NCI-H2171 (cell line): Measurements from ENCODE around the gene MINAR2.

Experiments
- DNase-seq: peaks from one replicate; lab custom pipeline; 2025; lab: John Stamatoyannopoulos, UW

Gene MINAR2, protein sequence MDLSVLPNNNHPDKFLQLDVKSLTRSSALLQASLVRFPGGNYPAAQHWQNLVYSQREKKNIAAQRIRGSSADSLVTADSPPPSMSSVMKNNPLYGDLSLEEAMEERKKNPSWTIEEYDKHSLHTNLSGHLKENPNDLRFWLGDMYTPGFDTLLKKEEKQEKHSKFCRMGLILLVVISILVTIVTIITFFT

DNA sequence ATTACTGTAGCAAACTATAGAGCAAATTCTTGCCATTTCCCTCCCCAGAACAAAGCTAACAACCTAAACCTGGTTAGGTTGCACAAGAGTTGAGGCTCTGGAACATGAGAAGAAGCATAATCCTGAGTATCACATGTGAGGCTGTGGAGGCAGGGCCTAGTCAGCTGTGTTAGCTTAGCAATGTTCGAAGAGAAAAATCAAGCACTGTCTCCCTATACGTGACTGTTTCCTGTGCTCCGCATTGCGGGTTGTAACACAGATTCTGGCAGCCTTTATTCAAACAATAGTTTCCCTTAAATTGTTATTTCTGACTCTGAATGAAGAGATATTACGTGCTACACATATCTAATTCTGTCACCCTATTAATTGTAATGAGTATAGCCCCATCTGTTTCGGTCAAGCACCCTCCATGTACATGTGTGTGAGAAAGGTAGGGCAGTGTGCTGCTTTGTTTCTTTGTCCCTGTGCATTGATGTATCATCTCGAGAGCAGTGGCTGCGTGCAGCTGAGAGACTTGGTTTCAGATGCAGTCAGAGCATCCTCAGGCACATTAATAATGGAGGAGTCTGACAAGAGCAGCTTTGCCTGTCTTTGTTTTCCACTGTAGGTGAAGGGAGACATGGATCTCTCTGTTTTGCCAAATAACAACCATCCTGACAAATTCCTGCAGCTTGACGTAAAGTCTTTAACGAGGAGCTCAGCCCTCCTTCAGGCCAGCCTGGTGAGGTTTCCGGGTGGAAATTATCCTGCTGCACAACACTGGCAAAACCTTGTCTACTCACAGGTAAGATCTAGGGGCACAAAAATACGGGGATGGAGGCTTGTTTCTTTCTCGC is at the start of gene MINAR2:
TSS of gene MINAR2 (plus strand) at position 523 of the 836 bp plus-strand sequence. CDS start at position 620, 97 bp downstream.
- DNase-seq = no peak

DNA sequence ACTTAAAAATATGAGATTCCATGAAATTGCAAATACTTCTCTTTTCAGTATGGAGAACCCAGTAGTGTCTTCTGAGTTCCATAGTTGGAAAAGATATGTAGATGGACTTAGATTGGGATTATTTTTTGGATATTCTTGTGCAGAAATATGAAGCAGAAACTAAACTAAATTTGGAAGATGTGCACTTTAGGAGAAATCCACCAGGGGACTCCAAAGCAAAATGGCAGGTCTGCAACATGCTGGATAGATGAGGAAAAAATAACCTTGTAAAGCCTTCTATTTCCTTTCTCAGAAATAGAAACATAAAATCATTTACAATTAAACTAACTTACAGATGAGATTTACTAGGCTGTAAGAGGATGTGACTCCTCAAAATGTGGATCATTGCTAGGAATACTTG is 49.2 kb upstream of the MINAR2 start:
- DNase-seq = no peak

DNA sequence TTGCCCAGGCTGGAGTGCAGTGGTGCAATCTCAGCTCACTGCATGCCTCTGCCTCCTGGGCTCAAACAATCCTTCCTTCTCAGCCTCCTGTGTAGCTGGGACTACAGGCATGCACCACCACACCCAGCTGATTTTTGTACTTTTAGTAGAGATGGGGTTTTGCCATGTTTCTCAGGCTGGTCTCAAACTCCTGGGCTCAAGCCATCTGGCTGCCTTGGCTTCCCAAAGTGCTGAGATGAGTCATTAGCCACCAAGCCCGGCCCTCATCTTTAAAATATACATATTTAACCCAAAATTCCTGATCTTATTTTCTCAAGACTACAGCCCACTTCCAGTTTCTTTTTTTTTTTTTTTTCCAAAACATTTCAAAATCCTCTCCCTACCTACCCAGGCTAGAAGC is 31.7 kb upstream of the MINAR2 start:
- no peak for DNase-seq

DNA sequence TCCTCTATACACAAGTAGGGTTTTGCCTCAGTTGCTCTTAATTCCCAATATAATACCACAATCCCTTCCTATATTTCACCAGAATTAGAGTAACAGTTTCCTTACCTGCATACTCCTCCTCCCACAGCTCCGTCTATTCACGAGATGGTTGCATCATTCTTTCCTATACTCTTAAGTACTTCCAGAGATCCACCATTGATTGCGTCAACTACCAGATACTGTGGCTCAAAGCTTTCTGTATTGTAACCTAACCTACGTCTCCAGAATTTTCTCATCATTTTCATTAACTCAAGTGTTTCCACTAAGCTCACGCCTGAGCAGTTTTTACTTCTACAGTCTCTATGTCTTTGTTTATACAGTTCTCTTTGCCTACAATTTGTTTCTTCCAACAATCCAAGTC is 31.2 kb upstream of the MINAR2 start:
- no peak for DNase-seq

DNA sequence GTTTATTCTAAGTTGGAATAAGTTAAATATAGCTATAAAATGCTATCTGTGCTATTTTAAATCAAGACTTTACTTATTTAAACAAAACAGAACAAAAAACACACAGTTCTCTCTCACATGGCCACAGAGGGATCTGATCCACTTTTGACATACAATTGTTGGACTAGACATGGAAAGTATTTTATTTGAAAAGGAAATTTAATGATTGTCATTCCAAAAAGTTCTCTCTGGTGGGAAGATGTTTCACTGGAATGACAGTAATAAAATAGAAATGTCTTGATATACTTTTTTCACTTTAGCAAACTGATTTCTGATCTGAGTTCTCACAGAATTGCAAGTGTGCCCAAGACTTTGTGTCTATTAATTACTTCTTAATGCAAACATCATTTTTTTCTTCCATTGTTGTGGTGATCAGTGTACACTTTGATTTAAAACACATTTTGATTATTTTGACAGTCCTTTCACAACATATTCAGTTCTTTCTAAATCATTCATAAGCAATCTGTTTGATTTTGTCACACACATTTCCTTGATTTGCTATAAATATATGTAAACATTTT is 30.1 kb upstream of the MINAR2 start:
- DNase-seq = no peak

DNA sequence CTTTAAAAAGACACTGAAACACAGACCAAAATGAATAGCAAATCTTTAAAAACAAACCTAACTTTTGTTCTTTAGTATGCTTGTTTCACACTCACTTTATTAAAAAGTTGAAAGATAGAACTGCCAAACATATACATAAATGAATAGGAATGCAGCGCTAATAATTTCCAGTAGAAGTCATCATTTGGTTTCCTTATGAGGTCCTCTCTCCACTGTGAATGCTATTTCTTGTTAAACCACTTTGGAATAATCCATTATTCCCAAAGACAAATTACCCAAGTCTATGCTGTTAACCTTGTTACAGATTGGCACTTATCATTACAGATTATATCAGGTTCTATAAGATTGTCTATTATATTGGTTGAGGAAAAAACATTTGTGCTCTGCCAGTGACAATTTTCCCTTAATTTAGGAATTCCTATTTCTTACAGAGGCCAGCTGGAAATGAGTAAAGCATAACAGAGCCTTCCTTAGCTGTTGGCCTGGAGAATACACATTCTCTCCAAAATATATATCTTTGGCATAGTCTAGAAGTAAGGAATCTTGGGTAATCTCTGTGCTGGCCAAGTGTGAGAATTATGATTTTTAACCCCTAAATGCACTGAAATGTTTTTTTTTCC is 29.3 kb upstream of the MINAR2 start:
- DNase-seq = no peak

DNA sequence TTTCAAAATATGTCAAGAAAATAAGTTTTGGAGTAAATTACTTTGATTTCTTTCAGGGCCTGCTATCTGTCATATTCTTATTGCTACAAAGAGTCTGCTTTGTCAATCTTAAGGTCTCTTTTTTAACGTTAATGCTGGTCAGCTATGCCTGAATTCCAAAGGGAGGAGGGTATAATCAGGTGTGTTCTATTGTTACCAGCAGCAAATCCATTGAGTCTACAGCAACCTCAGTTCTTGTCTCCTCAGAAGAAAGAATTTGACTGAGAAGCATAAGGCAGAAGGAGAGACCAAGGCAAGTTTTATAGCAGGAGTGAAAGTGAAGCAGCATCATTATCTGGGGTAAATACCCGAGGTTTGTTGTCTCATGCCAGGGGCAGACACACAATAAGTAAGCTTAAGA is 23.7 kb upstream of the MINAR2 start:
- DNase-seq = no peak

DNA sequence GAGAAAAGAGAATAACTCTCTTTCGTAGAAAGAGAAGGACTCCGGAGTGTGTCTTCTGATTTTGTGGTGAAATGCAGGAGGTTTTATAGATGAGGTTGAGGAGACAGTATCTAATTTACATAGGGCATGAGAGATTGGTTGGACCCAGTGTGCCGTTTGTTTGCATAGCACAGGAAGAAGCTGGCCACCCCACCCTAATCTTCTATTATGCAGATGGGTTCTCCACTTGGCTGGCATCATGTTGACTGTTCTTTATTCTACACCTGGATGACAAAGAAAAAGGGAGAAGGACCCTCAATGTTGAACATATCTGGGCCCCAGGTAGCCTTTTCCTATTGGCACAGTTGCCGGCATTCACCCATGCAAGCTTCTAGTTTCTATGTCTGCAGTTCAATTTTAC is 23.2 kb upstream of the MINAR2 start:
- no peak for DNase-seq

DNA sequence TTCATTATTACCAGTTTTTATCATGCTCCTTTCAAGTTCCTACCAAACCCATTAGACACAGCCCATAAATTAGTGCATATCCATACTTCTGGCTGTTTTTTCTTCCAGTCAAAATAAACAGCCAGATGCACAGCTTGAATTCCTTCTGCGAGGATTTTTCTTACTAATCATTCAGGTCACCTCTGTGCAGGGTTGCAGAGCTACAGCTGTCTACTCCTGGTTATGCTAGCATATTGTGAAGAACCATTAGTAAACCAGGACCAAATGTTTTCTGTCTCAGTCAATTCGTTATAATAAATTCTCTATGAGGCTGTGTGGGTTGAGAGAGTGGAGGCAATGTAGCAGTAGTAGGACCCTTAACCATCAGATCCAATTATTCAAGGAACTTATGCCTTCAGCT is 8.1 kb upstream of the MINAR2 start:
- no peak for DNase-seq

DNA sequence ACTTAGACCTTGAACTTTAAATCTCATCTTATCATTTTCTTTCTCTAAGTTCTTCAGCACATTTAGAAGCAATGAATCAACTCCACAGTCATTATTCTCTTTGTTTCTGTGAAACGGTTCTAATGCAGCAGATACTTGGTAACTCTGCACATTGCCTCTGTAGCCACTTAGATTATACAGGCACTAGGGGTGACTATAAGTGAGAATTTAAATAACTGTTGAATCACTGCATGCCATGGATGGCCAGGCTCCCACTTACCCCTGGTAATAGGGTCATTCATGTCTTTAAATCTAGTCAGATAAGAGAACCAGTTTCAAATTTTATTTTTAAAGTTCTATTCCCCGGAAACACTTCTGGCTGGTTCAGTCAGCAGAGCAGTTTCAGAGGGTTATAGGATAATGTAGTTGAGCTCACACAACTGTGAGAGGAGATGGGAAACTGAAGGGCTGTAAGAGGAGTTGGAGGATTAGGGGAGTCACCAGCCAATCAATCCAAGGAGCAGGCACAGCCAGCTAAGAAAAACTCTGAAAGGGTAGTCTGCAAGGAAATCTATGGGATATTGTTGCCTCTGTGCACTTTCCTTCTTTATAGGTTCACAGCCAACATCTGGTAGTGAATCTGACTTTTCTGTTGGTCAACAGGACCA is 4.2 kb upstream of the MINAR2 start:
- DNase-seq = no peak

DNA sequence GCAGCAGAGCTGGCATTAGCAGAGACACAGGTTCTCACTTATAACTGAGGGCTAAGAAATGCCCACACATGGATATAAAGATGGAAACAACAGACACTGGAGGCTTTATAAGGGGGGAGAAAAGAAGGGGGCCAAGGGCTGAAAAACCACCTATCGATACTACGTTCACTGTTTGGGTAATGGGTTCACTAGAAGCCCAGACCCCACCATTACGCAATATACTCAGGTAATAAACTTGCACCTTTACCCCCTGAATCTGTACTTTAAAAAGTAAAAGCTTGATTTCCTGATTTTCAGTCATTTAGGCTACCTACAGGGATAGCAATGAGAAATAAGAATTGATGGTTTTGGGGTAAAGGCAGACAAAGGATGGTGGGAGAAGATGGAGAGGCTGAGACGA is 1.9 kb upstream of the MINAR2 start:
- DNase-seq = no peak

DNA sequence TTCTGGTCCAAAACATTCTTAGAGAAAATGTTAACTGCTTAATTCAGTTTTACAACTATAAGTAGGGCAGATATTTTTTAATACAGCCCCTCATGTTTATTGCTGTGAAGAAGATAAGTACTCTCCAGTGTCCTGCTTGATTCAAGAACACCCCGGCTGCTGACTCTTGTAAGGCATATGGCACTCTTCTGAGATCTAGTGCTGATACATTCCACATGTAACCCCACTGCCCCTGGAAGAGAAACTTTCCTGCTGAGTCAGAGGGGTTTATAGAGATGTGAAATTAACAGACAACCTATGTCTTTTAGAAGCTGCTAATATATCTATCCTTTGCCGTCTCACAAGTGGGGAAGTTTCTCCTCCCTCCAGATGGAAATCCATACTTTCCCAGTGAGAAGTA is 1.0 kb upstream of the MINAR2 start:
- DNase-seq = no peak

DNA sequence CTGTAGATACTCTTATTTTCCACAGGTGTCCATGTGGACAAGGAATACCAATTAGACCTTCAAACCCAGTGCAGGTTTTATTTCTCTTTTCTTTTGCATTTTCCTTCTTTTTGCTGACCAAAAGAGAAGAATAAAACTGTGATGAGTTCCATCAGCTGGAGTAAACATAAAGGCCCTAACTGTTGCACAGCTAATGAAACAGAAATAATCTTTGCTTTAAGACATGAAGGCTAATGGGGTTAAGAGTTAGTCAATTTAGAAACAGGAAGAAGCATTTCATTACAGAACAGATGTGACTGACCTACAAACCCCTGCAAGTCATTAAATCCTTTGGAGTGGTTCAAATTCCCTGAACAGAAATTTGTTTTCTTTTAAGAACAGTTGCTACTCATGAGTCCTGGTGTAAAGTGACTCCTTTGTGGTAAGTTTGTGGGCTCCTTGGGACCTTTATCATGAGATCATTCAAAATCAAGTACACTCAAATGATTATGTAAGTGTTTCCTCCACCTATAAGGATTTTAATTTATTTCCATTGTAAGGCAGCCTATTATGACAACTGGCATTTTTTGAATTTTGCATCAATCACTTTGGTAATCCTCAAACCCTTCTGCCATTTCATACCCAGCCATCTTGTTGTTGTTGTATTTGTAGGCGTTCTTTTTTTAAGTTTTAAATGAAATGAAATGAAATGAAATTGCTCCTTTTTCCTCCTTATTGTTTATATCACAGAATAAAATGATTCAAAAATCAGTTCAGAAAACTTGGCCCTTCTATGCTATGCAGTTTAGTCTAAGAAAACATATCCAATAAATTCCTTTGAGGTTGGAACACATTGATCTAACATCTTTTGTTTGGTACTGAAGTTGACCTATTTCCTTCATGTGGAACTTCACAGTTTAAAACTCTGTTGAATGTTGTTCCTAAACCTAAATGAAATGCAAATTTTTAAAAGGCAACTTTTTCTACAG is 1.3 kb downstream of the MINAR2 start:
- DNase-seq = no peak

DNA sequence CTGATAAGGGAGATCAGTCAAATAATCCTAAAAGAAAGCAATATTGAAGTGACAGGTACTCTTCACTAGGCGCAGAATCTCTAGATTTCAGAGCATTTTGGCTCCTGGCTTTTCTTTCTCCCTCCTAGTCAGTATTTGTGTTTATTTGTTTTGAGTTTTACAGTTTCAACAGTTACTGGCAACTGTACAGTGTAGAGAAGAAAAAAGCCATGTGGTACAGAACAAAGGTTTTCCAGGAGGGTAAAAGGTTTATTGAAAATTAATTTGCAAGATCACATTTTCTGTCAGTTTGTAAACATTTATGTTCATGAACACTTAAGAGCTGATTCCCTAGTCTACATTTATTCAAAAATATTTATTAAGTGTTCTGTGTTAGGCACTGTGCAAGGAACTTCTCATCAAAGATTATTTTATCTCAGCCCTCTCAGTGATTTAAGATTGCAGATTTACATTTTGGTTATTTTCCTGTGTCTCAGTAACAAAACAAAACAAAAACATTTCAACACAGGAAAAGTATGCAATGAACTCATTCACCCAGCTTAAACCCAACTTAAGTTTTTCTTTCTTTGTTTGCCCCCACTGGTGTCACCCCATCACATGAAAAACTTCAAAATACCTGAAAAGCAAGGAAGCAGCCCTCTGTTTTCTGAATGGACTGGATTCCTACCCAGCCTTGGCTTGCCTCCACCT is 12.9 kb downstream of the MINAR2 start:
- DNase-seq = no peak

DNA sequence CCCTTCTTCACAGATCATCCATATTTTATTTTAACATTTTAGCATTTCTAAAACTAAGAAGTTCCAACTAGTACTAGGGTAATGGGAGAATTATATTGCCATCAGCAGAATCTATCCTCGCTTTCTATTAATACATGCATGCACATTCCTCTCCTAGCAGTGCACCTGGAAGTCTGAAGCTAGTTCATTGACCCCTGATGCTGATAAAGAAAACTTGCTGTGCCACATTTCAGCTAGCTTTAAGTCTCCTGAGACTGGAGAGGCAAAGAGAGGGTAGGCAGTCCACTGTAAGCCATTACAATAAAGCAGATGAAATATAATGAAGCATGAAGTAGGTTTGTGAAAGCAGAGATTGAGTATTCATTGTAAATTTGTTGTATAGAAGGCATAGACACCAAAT is 15.8 kb downstream of the MINAR2 start:
- no peak for DNase-seq

DNA sequence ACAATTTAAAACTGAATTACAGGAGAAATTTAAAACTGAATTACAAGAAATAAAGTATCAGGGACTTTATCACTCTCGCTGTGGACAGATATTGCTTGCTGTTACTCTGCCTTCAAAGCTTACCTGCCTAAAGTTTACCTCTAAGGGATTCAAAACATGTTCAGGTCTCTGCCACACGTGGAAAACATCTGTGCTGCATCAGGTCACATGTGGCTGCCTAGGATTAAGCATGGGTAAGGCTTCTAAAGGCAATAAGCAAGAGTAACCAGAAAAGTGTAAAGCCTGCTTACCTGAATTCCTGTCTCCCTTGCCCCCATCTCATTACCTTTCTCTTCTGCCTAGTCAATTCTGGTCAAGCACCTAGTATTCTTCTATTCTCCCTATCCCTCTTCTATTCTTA is 18.9 kb downstream of the MINAR2 start:
- DNase-seq = no peak

DNA sequence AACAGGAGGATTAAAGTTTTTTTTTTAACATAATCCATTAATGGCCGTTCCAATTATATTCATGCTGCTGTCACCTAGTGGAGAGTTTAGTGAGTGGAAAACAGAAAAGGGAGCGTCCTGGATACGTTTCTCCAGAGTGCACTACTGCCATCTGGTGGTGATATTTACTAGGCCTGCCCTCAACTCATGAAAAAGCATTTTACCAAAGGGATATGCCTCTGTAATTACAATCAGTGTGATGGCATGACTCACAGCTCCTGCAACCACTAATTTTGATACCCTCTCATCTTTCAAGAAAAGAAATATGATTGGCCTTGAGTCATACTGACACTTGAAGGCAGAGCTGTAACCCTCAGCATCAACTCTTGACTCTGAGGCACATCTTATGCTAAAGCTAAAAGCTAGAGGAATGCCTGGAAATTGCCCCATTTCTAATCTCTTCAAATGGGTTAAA is 20.1 kb downstream of the MINAR2 start:
- peak; percentile 50 for DNase-seq

DNA sequence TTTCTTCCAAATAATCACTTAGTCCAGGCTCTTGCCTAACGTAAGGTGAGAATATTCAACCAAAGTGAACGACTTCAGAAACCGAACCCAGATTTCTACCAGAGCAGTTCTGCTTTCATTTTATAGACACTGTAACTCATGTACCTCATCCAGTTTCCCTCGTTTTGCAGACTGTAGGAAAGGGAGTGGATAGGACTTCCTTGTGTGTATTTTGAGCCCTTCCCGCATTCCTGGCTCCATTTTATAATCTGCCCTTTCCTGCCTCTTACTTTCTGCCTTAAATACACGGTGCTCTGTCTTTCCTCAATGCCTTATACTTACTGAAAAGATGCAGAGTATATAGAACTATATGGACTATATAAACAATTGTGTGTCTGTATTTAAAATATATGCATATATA is 20.8 kb downstream of the MINAR2 start:
- no peak for DNase-seq

DNA sequence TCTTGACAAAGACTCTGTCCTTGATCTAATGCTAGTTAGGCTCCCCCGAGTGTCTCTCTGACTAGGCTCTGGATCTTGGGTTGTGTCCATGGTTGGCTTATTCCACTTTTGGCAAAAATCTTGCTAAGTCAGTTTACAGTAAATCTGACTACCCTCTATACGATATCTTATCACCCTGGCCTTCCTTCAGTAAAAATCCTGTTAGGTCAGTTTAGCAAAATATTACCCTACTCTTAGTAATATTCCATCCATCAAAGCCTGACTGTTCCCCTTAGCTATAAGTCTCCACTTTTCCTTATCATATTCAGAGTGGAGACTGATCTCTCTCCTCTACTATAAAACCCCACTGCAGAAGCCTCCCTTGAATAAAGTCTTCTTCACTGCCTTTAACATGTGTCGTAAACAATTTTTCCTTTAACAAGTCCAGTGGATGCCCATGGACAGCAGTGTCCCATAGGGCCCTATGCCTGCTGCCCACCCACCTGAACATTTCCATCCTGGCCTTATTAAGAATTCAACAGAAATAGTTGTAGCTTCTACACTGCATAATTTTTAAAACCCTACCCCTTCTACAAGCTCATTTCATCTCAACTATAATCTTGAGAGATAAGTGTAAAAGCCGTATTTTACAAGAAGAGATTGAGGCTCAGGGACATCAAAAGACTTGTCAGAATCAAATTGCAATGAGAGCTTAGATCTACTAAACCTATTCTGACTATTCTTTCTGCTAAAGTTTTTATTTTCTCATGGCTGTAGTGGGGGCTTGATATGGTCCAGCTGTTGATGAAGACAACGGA is 22.3 kb downstream of the MINAR2 start:
- no peak for DNase-seq
